Measurements from ENCODE around the gene RHOBTB3. TPM values are rescaled to one million over a fixed set of nuclear protein-coding genes. Genes with fewer than 3 reads are reported as not detected.

The RHOBTB3 gene
- total and polyA plus RNA-seq, 2 donors (not counting 3 experiments of a cell fraction or from before 2014, with no cell fraction given), result 44.1 to 52.1 TPM

GRCh38 chr5:95791751-95792150 lies 60.6 kb downstream of the RHOBTB3 start:
- H2AFZ ChIP-seq (ENCODE audit: low read depth, low read length), result no peak overlapping the region
- H3K27me3 ChIP-seq (ENCODE audit: control insufficient read depth in 2 of 2, insufficient read depth in 2 of 2, low read length in 2 of 2), result no peaks in the 10 kb centered on the region
- no peaks in the 10 kb centered on the region for H4K20me1 ChIP-seq (replicated peaks; ENCODE audit: control insufficient read depth, extremely low read depth, insufficient read depth, low read length)
- no peaks in the 10 kb centered on the region for H3K9me3 ChIP-seq (replicated peaks; ENCODE audit: control insufficient read depth, insufficient read depth, low read length)
- dilution Hi-C loops (cut with MboI; ENCODE audit: extremely low pct_ligation_motif_present, low sequenced_read_pairs) (no loop called here), intact Hi-C loops (cut with micrococcal nuclease) (no loop called here)
- no peak overlapping the region for H3K4me3 ChIP-seq (replicated peaks in 1 of 3; ENCODE audit: insufficient read depth in 1 of 3, low read depth in 1 of 3, low read length in 3 of 3)
- H3K9ac ChIP-seq (replicated peaks; ENCODE audit: extremely low read depth, insufficient read depth, low read length), result no peak overlapping the region
- H3K9me1 ChIP-seq (replicated peaks; ENCODE audit: control insufficient read depth, extremely low read depth, insufficient read depth, low read length), result no peaks in the 10 kb centered on the region
- ChIA-PET CTCF (interaction anchor here (2.0 to 3.4 kb wide), 2 partner anchors 11 to 23 kb away, joined by 4 to 27 read pairs; no protein-coding TSS in a partner anchor), POLR2A (no interaction called here)
- no peaks in the 10 kb centered on the region for H3K79me2 ChIP-seq (ENCODE audit: control insufficient read depth, insufficient read depth, low read length)
- DNase-seq (ENCODE audit: low read depth, low spot score), result no peak
- no peak overlapping the region for H3K27ac ChIP-seq (ENCODE audit: insufficient read depth, low read depth, low read length)
- H3K36me3 ChIP-seq (ENCODE audit: control insufficient read depth in 2 of 2, extremely low read depth in 1 of 2, insufficient read depth in 2 of 2, low read length in 2 of 2), result no peaks in the 10 kb centered on the region
- H3K4me2 ChIP-seq (ENCODE audit: insufficient read depth, low read length), result no peak overlapping the region
- BruUV-seq (replicated peaks), result no TSS peak
- TF ChIP-seq JUN (IDR thresholded peaks at IDR 0.05; ENCODE audit: borderline replicate concordance, insufficient read depth, insufficient read length, low read depth) (no peak), MYC (IDR thresholded peaks at IDR 0.05; ENCODE audit: low read depth, low read length) (no peak), GATA2 (IDR thresholded peaks at IDR 0.05; ENCODE audit: insufficient read depth, insufficient read length, low read depth, low read length) (no peak), MAX (IDR thresholded peaks at IDR 0.05; ENCODE audit: insufficient read depth, insufficient read length) (no peak), EZH2 (IDR thresholded peaks at IDR 0.05; ENCODE audit: borderline replicate concordance, low read depth, low read length, severe bottlenecking) (no peak), POLR2AphosphoS5 (IDR thresholded peaks at IDR 0.05; ENCODE audit: insufficient read depth, low read depth, low read length) (no peak), FOS (IDR thresholded peaks at IDR 0.05; ENCODE audit: borderline replicate concordance, insufficient read depth, low read length) (no peak), POLR2A (IDR thresholded peaks at IDR 0.05; ENCODE audit: low read depth, low read length) (no peak)
- TF ChIP-seq, protein P1, sequence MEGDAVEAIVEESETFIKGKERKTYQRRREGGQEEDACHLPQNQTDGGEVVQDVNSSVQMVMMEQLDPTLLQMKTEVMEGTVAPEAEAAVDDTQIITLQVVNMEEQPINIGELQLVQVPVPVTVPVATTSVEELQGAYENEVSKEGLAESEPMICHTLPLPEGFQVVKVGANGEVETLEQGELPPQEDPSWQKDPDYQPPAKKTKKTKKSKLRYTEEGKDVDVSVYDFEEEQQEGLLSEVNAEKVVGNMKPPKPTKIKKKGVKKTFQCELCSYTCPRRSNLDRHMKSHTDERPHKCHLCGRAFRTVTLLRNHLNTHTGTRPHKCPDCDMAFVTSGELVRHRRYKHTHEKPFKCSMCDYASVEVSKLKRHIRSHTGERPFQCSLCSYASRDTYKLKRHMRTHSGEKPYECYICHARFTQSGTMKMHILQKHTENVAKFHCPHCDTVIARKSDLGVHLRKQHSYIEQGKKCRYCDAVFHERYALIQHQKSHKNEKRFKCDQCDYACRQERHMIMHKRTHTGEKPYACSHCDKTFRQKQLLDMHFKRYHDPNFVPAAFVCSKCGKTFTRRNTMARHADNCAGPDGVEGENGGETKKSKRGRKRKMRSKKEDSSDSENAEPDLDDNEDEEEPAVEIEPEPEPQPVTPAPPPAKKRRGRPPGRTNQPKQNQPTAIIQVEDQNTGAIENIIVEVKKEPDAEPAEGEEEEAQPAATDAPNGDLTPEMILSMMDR (IDR thresholded peaks at IDR 0.05; ENCODE audit: extremely low read depth in 1 of 2, insufficient read depth in 1 of 2, low read depth in 1 of 2, low read length in 2 of 2), result no peak
- no peaks in the 10 kb centered on the region for H3K4me1 ChIP-seq (ENCODE audit: control insufficient read depth, extremely low read depth, insufficient read depth, low read length)
- FAIRE-seq, result peak; percentile 8

All from endothelial cell of umbilical vein (primary cell).